MCF 10A (cell line): ENCODE results near the gene WDR27. TPM values are rescaled to one million over a fixed set of nuclear protein-coding genes. Genes with fewer than 3 reads are reported as not detected.

Experiments used
- BruUV-seq: library from RNA; stranded (reverse); fragments of 400-500 nt; replicated peaks from 2 replicates; lab custom pipeline; 2021; lab: Mats Ljungman, UMichigan
- CTCF ChIA-PET: fragments of 300-600 bp; sonication (Branson Sonifier 250); formaldehyde crosslinking; extraction: SDS; loops from one replicate; lab custom pipeline; 2021; ENCODE audit warnings: antibody characterized with exemption, inconsistent platforms; lab: Yijun Ruan, JAX
- POLR2A ChIA-PET: fragments of 300-600, 350-650 bp; sonication (Branson Sonifier 250); formaldehyde crosslinking; extraction: SDS; loops from one replicate; lab custom pipeline; 2020; ENCODE audit warnings: antibody characterized with exemption, inconsistent platforms; lab: Yijun Ruan, JAX
- DNase-seq: peaks from one replicate; pipeline ENCODE4 v3.0.0-alpha.2; 2018; ENCODE audit not compliant: unreplicated experiment
- H3K27ac Mint-ChIP-seq: one replicate; pipeline ENCODE4 v1.8.0; 2022; ENCODE audit warnings: mild to moderate bottlenecking, low read depth, mixed read lengths; ENCODE audit not compliant: unreplicated experiment
- H3K27me3 Mint-ChIP-seq: one replicate; pipeline ENCODE4 v1.8.0; 2022; ENCODE audit warnings: mixed read lengths; ENCODE audit not compliant: insufficient read depth, unreplicated experiment
- H3K36me3 Mint-ChIP-seq: one replicate; pipeline ENCODE4 v1.8.0; 2022; ENCODE audit warnings: mild to moderate bottlenecking, moderate library complexity, mixed read lengths; ENCODE audit not compliant: insufficient read depth, unreplicated experiment
- H3K4me1 Mint-ChIP-seq: one replicate; pipeline ENCODE4 v1.8.0; 2022; ENCODE audit warnings: mixed read lengths; ENCODE audit not compliant: insufficient read depth, unreplicated experiment
- H3K4me3 Mint-ChIP-seq: one replicate; pipeline ENCODE4 v1.8.0; 2022; ENCODE audit warnings: mild to moderate bottlenecking, moderate library complexity, mixed read lengths; ENCODE audit not compliant: unreplicated experiment
- H3K9me3 Mint-ChIP-seq: one replicate; pipeline ENCODE4 v1.8.0; 2022; ENCODE audit warnings: mixed read lengths; ENCODE audit not compliant: unreplicated experiment
- intact Hi-C: fragments of 100-400 bp; cut with micrococcal nuclease; formaldehyde crosslinking; loops from 2 replicates; pipeline ENCODE4 v1.14.1; 2022
- total RNA-seq: library from RNA; stranded (reverse); gene quantifications from 2 replicates; pipeline ENCODE4 v1.2.3, GENCODE V29; 2022
- TF ChIP-seq, protein P1 (sequence below): fragments of 200-600 bp; IDR thresholded peaks from one replicate; pipeline ENCODE4 v1.8.0; 2022; ENCODE audit warnings: antibody characterized with exemption, mild to moderate bottlenecking; ENCODE audit not compliant: unreplicated experiment

Gene WDR27
- total RNA-seq, 1 experiment from 2014 or later = 80.6 TPM

DNA sequence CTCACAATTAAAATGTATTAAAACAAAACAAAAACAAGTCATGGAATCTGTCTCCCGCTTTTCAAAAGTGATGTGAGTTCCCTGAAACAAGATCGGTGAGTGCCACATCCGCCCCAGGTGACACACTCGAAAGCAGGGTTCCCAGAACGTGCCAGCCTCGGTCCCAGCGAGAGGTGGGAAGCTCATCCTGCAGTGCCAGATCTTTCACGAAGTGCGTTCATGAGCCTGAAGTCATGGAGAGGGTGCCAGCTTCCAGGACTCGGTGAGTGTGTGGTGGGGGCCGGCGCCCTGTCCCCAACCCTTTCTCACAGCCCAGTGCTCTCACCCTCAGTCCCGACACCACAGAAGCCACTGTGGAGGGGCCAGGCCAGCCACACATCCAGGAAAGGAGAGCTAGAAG lies 127.4 kb downstream of the WDR27 start:
- H3K9me3 Mint-ChIP-seq = no peaks in the 10 kb centered on the region
- TF ChIP-seq, protein P1, sequence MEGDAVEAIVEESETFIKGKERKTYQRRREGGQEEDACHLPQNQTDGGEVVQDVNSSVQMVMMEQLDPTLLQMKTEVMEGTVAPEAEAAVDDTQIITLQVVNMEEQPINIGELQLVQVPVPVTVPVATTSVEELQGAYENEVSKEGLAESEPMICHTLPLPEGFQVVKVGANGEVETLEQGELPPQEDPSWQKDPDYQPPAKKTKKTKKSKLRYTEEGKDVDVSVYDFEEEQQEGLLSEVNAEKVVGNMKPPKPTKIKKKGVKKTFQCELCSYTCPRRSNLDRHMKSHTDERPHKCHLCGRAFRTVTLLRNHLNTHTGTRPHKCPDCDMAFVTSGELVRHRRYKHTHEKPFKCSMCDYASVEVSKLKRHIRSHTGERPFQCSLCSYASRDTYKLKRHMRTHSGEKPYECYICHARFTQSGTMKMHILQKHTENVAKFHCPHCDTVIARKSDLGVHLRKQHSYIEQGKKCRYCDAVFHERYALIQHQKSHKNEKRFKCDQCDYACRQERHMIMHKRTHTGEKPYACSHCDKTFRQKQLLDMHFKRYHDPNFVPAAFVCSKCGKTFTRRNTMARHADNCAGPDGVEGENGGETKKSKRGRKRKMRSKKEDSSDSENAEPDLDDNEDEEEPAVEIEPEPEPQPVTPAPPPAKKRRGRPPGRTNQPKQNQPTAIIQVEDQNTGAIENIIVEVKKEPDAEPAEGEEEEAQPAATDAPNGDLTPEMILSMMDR = no peak
- no peak overlapping the region for H3K4me3 Mint-ChIP-seq
- H3K4me1 Mint-ChIP-seq = no peaks in the 10 kb centered on the region
- POLR2A ChIA-PET = interaction anchor here (1.5 kb wide), 1 partner anchor 10 kb away, joined by 8 read pairs; no protein-coding TSS in a partner anchor
- CTCF ChIA-PET = interaction anchor here (0.8 kb wide), 1 partner anchor 38 kb away, joined by 3 read pairs; no protein-coding TSS in a partner anchor
- peaks cover 8% of the 10 kb centered on the region for H3K36me3 Mint-ChIP-seq
- intact Hi-C loops = no loop called here
- no peak for DNase-seq
- H3K27ac Mint-ChIP-seq = no peak overlapping the region
- no peaks in the 10 kb centered on the region for H3K27me3 Mint-ChIP-seq
- no TSS peak for BruUV-seq

DNA sequence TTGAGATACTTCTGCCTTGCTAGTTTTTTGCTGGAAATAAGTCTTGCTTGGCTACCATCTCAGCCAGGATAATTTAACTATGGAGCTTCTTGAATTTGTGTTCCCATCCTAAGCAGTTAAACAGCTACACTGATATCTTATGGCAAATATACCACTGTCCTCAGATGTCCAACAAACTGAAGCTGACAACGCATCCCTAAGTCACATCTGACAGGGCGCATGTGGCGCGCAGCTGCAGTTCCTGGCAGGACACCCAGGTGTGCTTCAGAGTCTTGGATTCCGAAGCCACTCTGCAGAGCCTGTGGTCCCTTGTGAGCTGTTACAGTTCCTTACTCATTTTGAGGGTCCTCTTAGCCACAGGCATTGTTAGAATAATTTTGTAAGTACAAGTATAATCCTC lies 127.9 kb downstream of the WDR27 start:
- TF ChIP-seq, protein P1 = no peak
- DNase-seq = no peak
- Mint-ChIP-seq H3K27ac (no peak overlapping the region), H3K36me3 (peaks cover 8% of the 10 kb centered on the region), H3K4me3 (no peak overlapping the region), H3K4me1 (no peaks in the 10 kb centered on the region), H3K9me3 (no peaks in the 10 kb centered on the region), H3K27me3 (no peaks in the 10 kb centered on the region)
- intact Hi-C loops = no loop called here
- ChIA-PET POLR2A (no interaction called here), CTCF (interaction anchor here (0.8 kb wide), 1 partner anchor 38 kb away, joined by 3 read pairs; no protein-coding TSS in a partner anchor)
- no TSS peak for BruUV-seq

DNA sequence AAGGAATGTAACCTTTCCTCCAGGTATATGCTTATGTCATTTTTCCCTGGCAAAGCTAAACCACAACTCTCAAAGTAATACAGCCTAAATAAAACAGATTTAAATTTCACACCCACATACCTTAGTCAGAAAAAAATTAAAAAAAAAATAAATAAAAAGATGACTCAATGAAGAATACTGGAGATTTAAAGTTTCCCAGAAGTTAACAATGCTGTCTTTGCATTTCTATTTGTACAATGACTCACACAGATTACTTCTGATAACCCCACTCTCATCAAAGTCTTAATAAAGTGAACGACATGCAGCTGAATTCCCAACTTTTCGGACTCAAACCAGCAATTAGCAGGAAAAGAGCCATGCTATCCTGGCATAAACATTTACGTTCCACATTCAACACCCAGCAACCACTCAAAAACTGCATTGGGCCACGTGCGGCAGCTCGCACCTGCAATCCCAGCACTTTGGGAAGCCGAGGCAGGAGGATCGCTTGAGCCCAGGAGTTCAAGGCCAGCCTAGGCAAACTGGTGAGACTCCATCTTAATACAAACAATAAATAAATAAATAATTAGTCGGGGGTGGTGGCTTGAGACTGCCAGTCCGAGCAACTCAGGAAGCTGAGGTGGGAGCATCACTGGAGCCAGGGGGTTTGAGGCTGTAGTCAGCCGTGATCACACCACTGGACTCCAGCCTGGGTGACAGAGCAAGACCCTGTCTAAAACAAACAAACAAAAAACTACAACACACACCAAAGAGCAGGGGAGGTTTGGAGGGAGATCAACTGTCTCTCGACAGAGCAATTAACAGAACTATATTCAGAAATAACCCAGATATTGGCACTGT lies 130.5 kb downstream of the WDR27 start:
- Mint-ChIP-seq H3K27me3 (no peaks in the 10 kb centered on the region), H3K9me3 (no peaks in the 10 kb centered on the region), H3K4me1 (no peaks in the 10 kb centered on the region), H3K4me3 (no peak overlapping the region), H3K27ac (no peak overlapping the region), H3K36me3 (peaks cover 15% of the 10 kb centered on the region)
- ChIA-PET CTCF (no interaction called here), POLR2A (interaction anchor here (0.6 kb wide), 2 partner anchors 10 to 279 kb away, joined by 3 read pairs; no protein-coding TSS in a partner anchor)
- DNase-seq = peak; percentile 24
- BruUV-seq = no TSS peak
- TF ChIP-seq, protein P1 = no peak
- intact Hi-C loops = no loop called here

DNA sequence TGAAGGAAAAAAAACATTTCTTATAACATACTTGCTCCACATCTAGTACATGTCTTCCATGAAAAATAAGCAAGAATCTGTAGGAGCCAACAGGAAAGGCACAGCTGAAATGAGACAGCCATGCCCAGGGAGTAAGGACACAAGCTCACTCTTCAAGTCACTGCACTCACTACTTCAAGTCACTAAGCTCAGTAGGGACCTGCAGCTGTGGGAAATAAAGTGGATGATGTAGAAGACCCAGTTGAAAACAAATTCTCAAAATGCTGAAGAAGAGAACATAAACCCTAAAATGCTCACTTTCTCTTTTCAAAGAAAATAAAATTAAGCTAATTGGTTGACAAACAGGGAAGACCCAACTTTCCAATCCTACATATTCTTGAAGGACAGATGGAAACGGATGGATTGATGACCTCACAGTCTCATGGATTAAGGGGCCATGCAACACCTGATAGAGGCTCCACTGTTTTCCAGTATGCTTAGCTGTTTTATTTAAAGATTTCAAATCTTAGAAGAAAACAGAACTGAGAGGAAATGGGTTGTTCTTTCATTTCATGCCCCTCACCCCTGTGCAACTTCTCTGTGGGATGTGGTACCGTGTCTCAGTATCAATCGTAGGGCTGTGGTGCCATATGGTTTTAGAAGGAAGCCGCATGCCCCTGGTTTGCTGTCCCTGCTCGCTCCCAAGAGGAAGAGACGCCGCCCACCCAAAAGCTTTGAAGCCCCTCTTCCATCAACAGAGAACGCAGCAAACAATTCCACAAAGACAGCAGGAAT lies 133.3 kb downstream of the WDR27 start:
- Mint-ChIP-seq H3K4me1 (no peaks in the 10 kb centered on the region), H3K27ac (no peak overlapping the region), H3K36me3 (peaks cover 15% of the 10 kb centered on the region), H3K4me3 (no peak overlapping the region), H3K27me3 (no peaks in the 10 kb centered on the region), H3K9me3 (no peaks in the 10 kb centered on the region)
- BruUV-seq = no TSS peak
- CTCF ChIA-PET = no interaction called here
- POLR2A ChIA-PET = no interaction called here
- intact Hi-C loops = no loop called here
- TF ChIP-seq, protein P1 = no peak
- DNase-seq = no peak
